Keratinocyte (primary cell): Measurements from ENCODE around the gene PLD5. TPM values are rescaled to one million over a fixed set of nuclear protein-coding genes. Genes with fewer than 3 reads are reported as not detected.
"Not testable (repeated sequence)": the region's sequence is repeated elsewhere in the genome, so short reads cannot be mapped to it uniquely, and the experiment has no call there.

ENCODE experiments used
- DNase-seq: peaks from one replicate; pipeline ENCODE4 v3.0.0-alpha.2; 2011; ENCODE audit warnings: low read depth, missing footprints, low spot score
- FAIRE-seq: peaks from 2 replicates; lab custom pipeline; 2011; peaks lifted over from hg19 to GRCh38; lab: Jason Lieb, UNC
- H2AFZ ChIP-seq: 2 replicates; pipeline ENCODE4 v1.6.0; 2012; ENCODE audit warnings: low read length, control low read depth, inconsistent platforms; ENCODE audit not compliant: control insufficient read depth
- H3K27ac ChIP-seq: 2 replicates; pipeline ENCODE4 v1.5.1; 2011; ENCODE audit warnings: low read length; ENCODE audit not compliant: control insufficient read depth, insufficient read depth
- H3K27me3 ChIP-seq: 3 replicates; pipeline ENCODE4 v1.6.0; 2011; ENCODE audit warnings: low read length; ENCODE audit not compliant: control insufficient read depth, insufficient read depth; ENCODE audit errors: extremely low read depth
- H3K36me3 ChIP-seq, 2 experiments: 2 replicates in 1 of 2; 3 replicates in 1 of 2; pipeline ENCODE4 v1.5.1; 2011; ENCODE audit warnings: low read length in 2 of 2, mild to moderate bottlenecking in 1 of 2; ENCODE audit not compliant: control insufficient read depth in 2 of 2, insufficient read depth in 2 of 2; ENCODE audit errors: extremely low read depth in 1 of 2
- H3K4me1 ChIP-seq: 3 replicates; pipeline ENCODE4 v1.5.1; 2011; ENCODE audit warnings: low read length; ENCODE audit not compliant: control insufficient read depth, insufficient read depth; ENCODE audit errors: extremely low read depth
- H3K4me2 ChIP-seq: 3 replicates; pipeline ENCODE4 v1.6.0; 2011; ENCODE audit warnings: low read depth, low read length; ENCODE audit not compliant: control insufficient read depth, insufficient read depth; ENCODE audit errors: extremely low read depth
- H3K4me3 ChIP-seq, 3 experiments: fragments of 200-600 bp in 1 of 3; sonication (generic) in 1 of 3; 2 replicates in 2 of 3; 3 replicates in 1 of 3; pipeline ENCODE4 v1.5.1; 2011 to 2016; ENCODE audit warnings: low read length in 3 of 3, mild to moderate bottlenecking in 3 of 3, control low read depth in 2 of 3, inconsistent platforms in 1 of 3, low read depth in 1 of 3, mixed read lengths in 1 of 3, mixed run types in 1 of 3, moderate library complexity in 1 of 3; ENCODE audit not compliant: control insufficient read depth in 2 of 3, insufficient read depth in 2 of 3; ENCODE audit errors: extremely low read depth in 1 of 3
- H3K79me2 ChIP-seq: 2 replicates; pipeline ENCODE4 v1.6.0; 2012; ENCODE audit warnings: low read length; ENCODE audit not compliant: control insufficient read depth, insufficient read depth
- H3K9ac ChIP-seq: 3 replicates; pipeline ENCODE4 v1.6.0; 2011; ENCODE audit warnings: low read length; ENCODE audit not compliant: control insufficient read depth, insufficient read depth; ENCODE audit errors: extremely low read depth
- H3K9me1 ChIP-seq: 3 replicates; pipeline ENCODE4 v1.6.0; 2011; ENCODE audit warnings: low read length; ENCODE audit not compliant: control insufficient read depth, insufficient read depth; ENCODE audit errors: extremely low read depth
- H3K9me3 ChIP-seq: 2 replicates; pipeline ENCODE4 v1.5.1; 2012; ENCODE audit warnings: low read depth, low read length; ENCODE audit not compliant: control insufficient read depth
- H4K20me1 ChIP-seq: 3 replicates; pipeline ENCODE4 v1.6.0; 2011; ENCODE audit warnings: low read length; ENCODE audit not compliant: control insufficient read depth, insufficient read depth; ENCODE audit errors: extremely low read depth
- CTCF ChIP-seq, 3 experiments: IDR thresholded peaks in 1 of 3; conservative IDR thresholded peaks in 1 of 3; optimal IDR thresholded peaks in 1 of 3; 2 replicates in 2 of 3; 3 replicates in 1 of 3; pipeline versions ENCODE3 to v1.5.1; 2011; ENCODE audit warnings: low read length in 3 of 3, mild to moderate bottlenecking in 3 of 3, moderate library complexity in 2 of 3, control low read depth in 1 of 3, inconsistent platforms in 1 of 3; ENCODE audit not compliant: insufficient read depth in 2 of 3; ENCODE audit errors: extremely low read depth in 1 of 3
- EZH2 ChIP-seq: IDR thresholded peaks from one replicate; pipeline ENCODE4 v1.6.1; 2012; ENCODE audit warnings: inconsistent platforms, mild to moderate bottlenecking, low read length, moderate library complexity
- dilution Hi-C: fragments of 300-500 bp; cut with MboI; formaldehyde crosslinking; loops from one replicate; pipeline ENCODE4 v1.7.0; 2020; ENCODE audit warnings: low sequenced_read_pairs; ENCODE audit not compliant: extremely low pct_ligation_motif_present
- polyA plus RNA-seq, 5 experiments: library from polyadenylated mRNA; depleted of rRNA in 3 of 5; stranded (reverse) in 3 of 5; stranded (forward) in 1 of 5; unstranded in 1 of 5; fragments of >200 nt; gene quantifications; 1 replicate in 1 of 5; 2 replicates in 3 of 5; 3 replicates in 1 of 5; pipeline versions ENCODE4 v1.2.1 to v1.2.3, GENCODE V29; 2011 to 2012; ENCODE audit warnings: missing spikeins in 2 of 5, low read depth in 1 of 5, low replicate concordance in 1 of 5

The PLD5 gene
- polyA plus RNA-seq, 1 donor (not counting 4 experiments of a cell fraction or from before 2014, with no cell fraction given) = 7.2 TPM

DNA sequence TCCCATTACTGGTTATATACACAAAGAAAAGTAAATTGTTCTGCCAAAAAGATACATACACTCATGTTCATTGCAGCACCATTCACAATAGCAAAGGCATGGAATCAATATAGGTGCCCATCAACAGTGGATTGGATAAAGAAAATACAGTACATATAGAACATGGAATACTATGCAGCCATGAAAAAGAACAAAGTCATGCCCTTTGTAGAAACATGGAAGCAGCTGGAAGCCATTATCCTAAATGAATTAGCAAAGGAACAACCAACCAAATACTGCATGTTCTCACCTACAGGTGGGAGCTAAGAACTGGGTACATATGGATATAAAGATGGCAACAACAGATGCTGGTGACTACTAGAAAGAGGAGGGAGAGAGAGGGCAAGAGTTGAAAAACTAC, 132.6 kb downstream of the PLD5 start:
- H3K36me3 ChIP-seq = peaks cover 0 to 4% of the 10 kb centered on the region in 2 experiments
- no peak overlapping the region for H3K9ac ChIP-seq
- no peak overlapping the region for H3K27ac ChIP-seq
- dilution Hi-C loops = no loop called here
- no peaks in the 10 kb centered on the region for H3K27me3 ChIP-seq
- TF ChIP-seq EZH2 (no peak), CTCF (optimal IDR thresholded peaks at IDR 0.05 in 1 of 3, IDR thresholded peaks at IDR 0.05 in 1 of 3, conservative IDR thresholded peaks at IDR 0.05 in 1 of 3; ENCODE audit: extremely low read depth in 1 of 3, insufficient read depth in 2 of 3, low read length in 3 of 3) (no peak)
- no peak overlapping the region for H2AFZ ChIP-seq
- no peak overlapping the region for H3K4me2 ChIP-seq
- no peaks in the 10 kb centered on the region for H3K9me3 ChIP-seq
- DNase-seq (no peak), FAIRE-seq (no peak)
- H3K79me2 ChIP-seq = no peaks in the 10 kb centered on the region
- H3K9me1 ChIP-seq = no peaks in the 10 kb centered on the region
- H3K4me3 ChIP-seq = no peak overlapping the region
- H3K4me1 ChIP-seq = no peaks in the 10 kb centered on the region
- no peaks in the 10 kb centered on the region for H4K20me1 ChIP-seq

- FAIRE-seq, H3K79me2 ChIP-seq, dilution Hi-C loops, H4K20me1 ChIP-seq, H3K27ac ChIP-seq, H3K36me3 ChIP-seq, H3K9me3 ChIP-seq, DNase-seq, H3K4me1 ChIP-seq, H3K9me1 ChIP-seq, H3K27me3 ChIP-seq, H2AFZ ChIP-seq, H3K4me3 ChIP-seq, H3K9ac ChIP-seq, H3K4me2 ChIP-seq: not testable (repeated sequence)
Observed at GRCh38 chr1:242376121-242376520, 148.4 kb downstream of the PLD5 start.

DNA sequence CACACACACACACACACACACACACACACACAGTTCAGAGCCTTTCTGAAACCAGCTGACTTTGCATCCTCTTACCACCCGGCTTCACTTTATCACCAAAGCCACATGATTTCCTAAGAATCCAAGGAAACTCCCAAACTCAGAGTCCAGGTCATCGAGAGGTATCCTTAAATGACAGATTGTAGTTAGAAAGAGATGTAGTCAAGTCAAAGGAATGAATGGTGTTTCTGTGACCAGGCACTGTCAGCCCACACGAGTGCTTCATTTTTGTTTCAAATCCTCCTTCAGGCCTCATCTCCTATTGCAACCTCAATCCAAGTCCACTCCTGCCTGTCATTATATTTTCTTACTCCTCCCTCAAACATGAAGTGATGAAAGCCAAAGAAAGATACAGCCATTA, 174.1 kb downstream of the PLD5 start:
- H3K27ac ChIP-seq, H3K79me2 ChIP-seq, DNase-seq, H3K9me3 ChIP-seq, H3K9ac ChIP-seq, H3K4me2 ChIP-seq, dilution Hi-C loops, H3K4me3 ChIP-seq, H4K20me1 ChIP-seq, H2AFZ ChIP-seq, H3K9me1 ChIP-seq, FAIRE-seq, H3K27me3 ChIP-seq, H3K36me3 ChIP-seq, H3K4me1 ChIP-seq: not testable (repeated sequence)
